A549 (cell line): ENCODE measurements around the gene DPYSL4. TPM values are rescaled to one million over a fixed set of nuclear protein-coding genes. Genes with fewer than 3 reads are reported as not detected.

ENCODE experiments used
- ATAC-seq, 2 experiments: fragments of 200-7000 bp in 1 of 2; fragments of >200 bp in 1 of 2; cut with Nextera tagmentation in 1 of 2; cut with Tn5 transposase in 1 of 2; 3 replicates each; pipeline versions ENCODE4 v1.8.0 to v1.9.1; 2018 to 2020; ENCODE audit warnings: mild to moderate bottlenecking in 1 of 2, moderate library complexity in 1 of 2
- CTCF ChIA-PET: fragments of 300-600 bp; sonication (Branson Sonifier 250); formaldehyde crosslinking; extraction: SDS; loops from one replicate; lab custom pipeline; 2021; ENCODE audit warnings: antibody characterized with exemption, inconsistent platforms; lab: Yijun Ruan, JAX
- POLR2A ChIA-PET: fragments of 350-600 bp; formaldehyde crosslinking; extraction: SDS; loops from one replicate; lab custom pipeline; 2021; ENCODE audit warnings: antibody characterized with exemption, inconsistent platforms; lab: Yijun Ruan, JAX
- DNase-seq, 2 experiments: peaks; one replicate each; pipeline versions ENCODE4 v3.0.0 to v3.0.0-alpha.2; 2011 to 2016; ENCODE audit warnings: low read depth in 1 of 2, low spot score in 1 of 2
- FAIRE-seq: peaks from 2 replicates; lab custom pipeline; 2011; peaks lifted over from hg19 to GRCh38; lab: Jason Lieb, UNC
- H3K27ac ChIP-seq, 2 experiments: fragments of >200 bp; sonication (Bioruptor Twin); formaldehyde crosslinking; 3 replicates each; pipeline ENCODE4 v1.5.1; 2016 to 2017
- H3K4me1 ChIP-seq: fragments of >200 bp; sonication (Bioruptor Twin); formaldehyde crosslinking; 3 replicates; pipeline ENCODE4 v1.6.1; 2016
- H3K4me2 ChIP-seq: fragments of >200 bp; sonication (Bioruptor Twin); formaldehyde crosslinking; 3 replicates; pipeline ENCODE4 v1.6.1; 2016
- H3K4me3 ChIP-seq: fragments of >200 bp; sonication (Bioruptor Twin); formaldehyde crosslinking; 3 replicates; pipeline ENCODE4 v1.5.1; 2016
- H3K9me3 ChIP-seq: fragments of >200 bp; sonication (Bioruptor Twin); formaldehyde crosslinking; 3 replicates; pipeline ENCODE4 v1.6.1; 2016
- CBX8 ChIP-seq: fragments of 200-600 bp; sonication (generic); IDR thresholded peaks from 2 replicates; pipeline ENCODE4 v1.6.1; 2016
- CHD2 ChIP-seq: fragments of 150-350 bp; IDR thresholded peaks from 2 replicates; pipeline ENCODE4 v1.6.1; 2014; ENCODE audit warnings: low read length; ENCODE audit not compliant: partially characterized antibody
- FOXS1 ChIP-seq: fragments of 250-450 bp; sonication (Bioruptor Pico); IDR thresholded peaks from 2 replicates; pipeline ENCODE4 v1.5.0; 2020; ENCODE audit warnings: mild to moderate bottlenecking, moderate library complexity
- GATA3 ChIP-seq: IDR thresholded peaks from 2 replicates; pipeline ENCODE4 v1.6.1; 2012; ENCODE audit warnings: borderline replicate concordance
- HOXA7 ChIP-seq: fragments of 250-450 bp; sonication (Bioruptor Pico); IDR thresholded peaks from 2 replicates; pipeline ENCODE4 v1.5.0; 2020; ENCODE audit warnings: mild to moderate bottlenecking, moderate library complexity
- JUN ChIP-seq, 2 experiments: fragments of >200 bp; sonication (Bioruptor Twin); formaldehyde crosslinking; IDR thresholded peaks; 2 replicates in 1 of 2; 3 replicates in 1 of 2; pipeline ENCODE4 v1.6.1; 2016 to 2017
- JUNB ChIP-seq: fragments of >200 bp; sonication (Bioruptor Twin); formaldehyde crosslinking; IDR thresholded peaks from 2 replicates; pipeline ENCODE4 v1.6.1; 2016
- KDM1A ChIP-seq: fragments of 200-600 bp; sonication (generic); IDR thresholded peaks from 2 replicates; pipeline ENCODE4 v1.6.1; 2016; ENCODE audit warnings: low read depth, mild to moderate bottlenecking
- POLR2A ChIP-seq: IDR thresholded peaks from 2 replicates; pipeline ENCODE4 v1.6.1; 2012; ENCODE audit warnings: mild to moderate bottlenecking, low read length
- RAD21 ChIP-seq, 2 experiments: fragments of >200 bp in 1 of 2; sonication (Bioruptor Twin) in 1 of 2; formaldehyde crosslinking in 1 of 2; IDR thresholded peaks in 1 of 2; conservative IDR thresholded peaks in 1 of 2; 2 replicates in 1 of 2; 3 replicates in 1 of 2; pipeline ENCODE4 v1.6.1; 2012 to 2018; ENCODE audit warnings: inconsistent platforms in 1 of 2
- RNF2 ChIP-seq: fragments of 200-600 bp; sonication (generic); IDR thresholded peaks from 2 replicates; pipeline ENCODE4 v1.6.1; 2016; ENCODE audit warnings: low read depth, mild to moderate bottlenecking, antibody characterized with exemption, moderate library complexity, borderline replicate concordance
- SMC3 ChIP-seq: fragments of >200 bp; sonication (Bioruptor Twin); formaldehyde crosslinking; IDR thresholded peaks from 3 replicates; pipeline ENCODE4 v1.6.1; 2018; ENCODE audit warnings: inconsistent platforms
- SREBF2 ChIP-seq: fragments of 450-650 bp; IDR thresholded peaks from 2 replicates; pipeline ENCODE4 v1.6.1; 2014; ENCODE audit warnings: mild to moderate bottlenecking, moderate library complexity
- TFCP2L1 ChIP-seq: fragments of 250-450 bp; sonication (Bioruptor Pico); IDR thresholded peaks from 2 replicates; pipeline ENCODE4 v1.5.0; 2021; ENCODE audit warnings: mild to moderate bottlenecking
- WGBS: methylation state at CpG from one replicate; pipeline ENCODE4 v1.1.6; 2017; ENCODE audit errors: missing lambda C conversion rate; 5-methylcytosine and 5-hydroxymethylcytosine counted together
- polyA plus RNA-seq, 4 experiments: library from polyadenylated mRNA; depleted of rRNA in 3 of 4; stranded (reverse); fragments of >200 nt; fragmentation: RNase III in 1 of 4; extraction: RNeasy Plus Mini Kit Qiagen cat#74134 plus additional on column Dnase treatment in 1 of 4; gene quantifications; 2 replicates in 3 of 4; 3 replicates in 1 of 4; pipeline ENCODE4 v1.2.3, GENCODE V29; 2011 to 2017
- TF ChIP-seq, protein P1 (sequence below): fragments of >200 bp; sonication (Bioruptor Twin); formaldehyde crosslinking; IDR thresholded peaks from 3 replicates; pipeline ENCODE4 v1.6.1; 2016
- TF ChIP-seq, protein P2 (sequence below): fragments of 200-600 bp; sonication (generic); IDR thresholded peaks from 2 replicates; pipeline ENCODE4 v1.6.1; 2016; ENCODE audit warnings: antibody characterized with exemption, mild to moderate bottlenecking, moderate library complexity
- TF ChIP-seq, protein P3 (sequence below): fragments of 150-350 bp; IDR thresholded peaks from 2 replicates; pipeline ENCODE4 v1.6.1; 2014; ENCODE audit warnings: low read depth, mild to moderate bottlenecking, low read length
- TF ChIP-seq, protein P4 (sequence below): IDR thresholded peaks from 2 replicates; pipeline ENCODE4 v1.6.1; 2012
- TF ChIP-seq, protein P5 (sequence below): fragments of >200 bp; sonication (Bioruptor Twin); formaldehyde crosslinking; IDR thresholded peaks from 2 replicates; pipeline ENCODE4 v1.6.1; 2016
- TF ChIP-seq, protein P6 (sequence below): fragments of 450-650 bp; IDR thresholded peaks from 2 replicates; pipeline ENCODE4 v1.6.1; 2014; ENCODE audit warnings: antibody characterized with exemption

DPYSL4 gene
- polyA plus RNA-seq, 2 of the 4 experiments (the other 2 are of a cell fraction), result 2.9 to 14.1 TPM

DNA sequence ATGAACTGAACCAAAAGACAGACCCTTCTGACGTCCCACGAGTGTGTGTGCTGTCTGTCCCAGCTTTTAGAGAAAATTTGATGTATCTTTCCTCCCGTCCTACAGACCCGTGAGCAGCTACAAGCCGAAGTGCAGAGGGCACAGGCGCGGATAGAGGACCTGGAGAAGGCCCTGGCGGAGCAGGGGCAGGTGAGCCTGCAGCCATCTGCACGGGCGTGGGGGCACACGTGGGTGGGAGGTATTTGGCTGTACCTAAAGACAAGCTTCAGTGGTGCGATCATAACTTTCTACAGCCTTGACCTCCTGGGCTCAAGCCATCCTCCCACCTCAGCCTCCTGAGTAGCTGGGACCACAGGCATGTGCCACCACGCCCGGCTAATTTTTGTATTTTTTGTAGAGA lies 41.7 kb upstream of the DPYSL4 start:
- H3K4me2 ChIP-seq, result no peak overlapping the region
- no peak overlapping the region for H3K4me3 ChIP-seq
- DNase-seq, result no peak
- H3K9me3 ChIP-seq, result no peaks in the 10 kb centered on the region
- no peaks in the 10 kb centered on the region for H3K4me1 ChIP-seq
- TF ChIP-seq, protein P1, sequence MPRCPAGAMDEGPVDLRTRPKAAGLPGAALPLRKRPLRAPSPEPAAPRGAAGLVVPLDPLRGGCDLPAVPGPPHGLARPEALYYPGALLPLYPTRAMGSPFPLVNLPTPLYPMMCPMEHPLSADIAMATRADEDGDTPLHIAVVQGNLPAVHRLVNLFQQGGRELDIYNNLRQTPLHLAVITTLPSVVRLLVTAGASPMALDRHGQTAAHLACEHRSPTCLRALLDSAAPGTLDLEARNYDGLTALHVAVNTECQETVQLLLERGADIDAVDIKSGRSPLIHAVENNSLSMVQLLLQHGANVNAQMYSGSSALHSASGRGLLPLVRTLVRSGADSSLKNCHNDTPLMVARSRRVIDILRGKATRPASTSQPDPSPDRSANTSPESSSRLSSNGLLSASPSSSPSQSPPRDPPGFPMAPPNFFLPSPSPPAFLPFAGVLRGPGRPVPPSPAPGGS, result no peak
- TF ChIP-seq RNF2, result no peak
- 87% methylated on average over 14 of the region's 14 CpGs for WGBS
- no peak for FAIRE-seq
- no peak for ATAC-seq
- no peak overlapping the region for H3K27ac ChIP-seq
- CTCF ChIA-PET, result interaction anchor here (1.0 to 4.8 kb wide), 4 partner anchors 12 to 259 kb away, joined by 3 to 22 read pairs (median 4); partner anchors contain the start of gene BNIP3
- POLR2A ChIA-PET, result no interaction called here

DNA sequence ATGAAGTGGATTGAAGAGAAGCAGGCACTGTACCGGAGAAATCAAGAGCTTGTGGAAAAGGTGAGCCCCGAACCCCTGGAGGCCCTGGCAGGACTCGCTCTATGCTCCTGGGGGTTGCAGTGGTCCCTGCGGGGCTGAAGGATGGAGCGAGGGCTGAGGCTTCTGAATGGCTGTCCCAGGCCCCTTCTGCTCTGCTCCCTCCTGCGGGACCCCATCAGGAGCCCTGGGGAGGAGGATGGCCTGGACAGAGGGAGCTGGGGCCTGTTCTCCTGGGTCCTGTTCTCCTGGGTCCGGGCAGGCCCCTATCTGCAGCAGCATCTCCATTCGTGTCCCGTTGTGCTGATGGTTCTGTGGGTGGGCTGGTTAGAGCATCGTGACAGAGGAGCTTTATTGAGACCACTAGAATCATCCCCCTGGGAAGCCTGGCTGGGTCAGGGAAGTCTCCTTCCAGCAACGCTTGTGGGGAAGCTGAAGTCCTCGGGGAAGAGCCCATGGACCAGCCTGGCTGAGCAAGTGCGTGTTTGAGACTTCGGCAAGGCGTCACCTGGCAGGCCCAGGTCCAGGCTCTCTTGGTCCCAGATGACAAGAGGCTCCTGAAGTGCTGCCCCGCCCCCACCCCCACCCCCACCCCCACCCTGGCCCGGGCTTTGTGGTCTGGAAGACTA lies 41.1 kb upstream of the DPYSL4 start:
- no peak overlapping the region for H3K4me2 ChIP-seq
- ChIA-PET POLR2A (no interaction called here), CTCF (interaction anchor here (1.0 to 4.8 kb wide), 4 partner anchors 11 to 260 kb away, joined by 3 to 22 read pairs (median 4); partner anchors contain the start of gene BNIP3)
- no peaks in the 10 kb centered on the region for H3K4me1 ChIP-seq
- no peaks in the 10 kb centered on the region for H3K9me3 ChIP-seq
- no peak for FAIRE-seq
- DNase-seq, result no peak
- WGBS, result 78% methylated on average over 15 of the region's 17 CpGs
- ATAC-seq, result no peak
- TF ChIP-seq, protein P2, sequence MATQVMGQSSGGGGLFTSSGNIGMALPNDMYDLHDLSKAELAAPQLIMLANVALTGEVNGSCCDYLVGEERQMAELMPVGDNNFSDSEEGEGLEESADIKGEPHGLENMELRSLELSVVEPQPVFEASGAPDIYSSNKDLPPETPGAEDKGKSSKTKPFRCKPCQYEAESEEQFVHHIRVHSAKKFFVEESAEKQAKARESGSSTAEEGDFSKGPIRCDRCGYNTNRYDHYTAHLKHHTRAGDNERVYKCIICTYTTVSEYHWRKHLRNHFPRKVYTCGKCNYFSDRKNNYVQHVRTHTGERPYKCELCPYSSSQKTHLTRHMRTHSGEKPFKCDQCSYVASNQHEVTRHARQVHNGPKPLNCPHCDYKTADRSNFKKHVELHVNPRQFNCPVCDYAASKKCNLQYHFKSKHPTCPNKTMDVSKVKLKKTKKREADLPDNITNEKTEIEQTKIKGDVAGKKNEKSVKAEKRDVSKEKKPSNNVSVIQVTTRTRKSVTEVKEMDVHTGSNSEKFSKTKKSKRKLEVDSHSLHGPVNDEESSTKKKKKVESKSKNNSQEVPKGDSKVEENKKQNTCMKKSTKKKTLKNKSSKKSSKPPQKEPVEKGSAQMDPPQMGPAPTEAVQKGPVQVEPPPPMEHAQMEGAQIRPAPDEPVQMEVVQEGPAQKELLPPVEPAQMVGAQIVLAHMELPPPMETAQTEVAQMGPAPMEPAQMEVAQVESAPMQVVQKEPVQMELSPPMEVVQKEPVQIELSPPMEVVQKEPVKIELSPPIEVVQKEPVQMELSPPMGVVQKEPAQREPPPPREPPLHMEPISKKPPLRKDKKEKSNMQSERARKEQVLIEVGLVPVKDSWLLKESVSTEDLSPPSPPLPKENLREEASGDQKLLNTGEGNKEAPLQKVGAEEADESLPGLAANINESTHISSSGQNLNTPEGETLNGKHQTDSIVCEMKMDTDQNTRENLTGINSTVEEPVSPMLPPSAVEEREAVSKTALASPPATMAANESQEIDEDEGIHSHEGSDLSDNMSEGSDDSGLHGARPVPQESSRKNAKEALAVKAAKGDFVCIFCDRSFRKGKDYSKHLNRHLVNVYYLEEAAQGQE, result no peak
- no peak for TF ChIP-seq JUNB
- no peak for TF ChIP-seq GATA3
- TF ChIP-seq CHD2, result no peak
- TF ChIP-seq, protein P3, sequence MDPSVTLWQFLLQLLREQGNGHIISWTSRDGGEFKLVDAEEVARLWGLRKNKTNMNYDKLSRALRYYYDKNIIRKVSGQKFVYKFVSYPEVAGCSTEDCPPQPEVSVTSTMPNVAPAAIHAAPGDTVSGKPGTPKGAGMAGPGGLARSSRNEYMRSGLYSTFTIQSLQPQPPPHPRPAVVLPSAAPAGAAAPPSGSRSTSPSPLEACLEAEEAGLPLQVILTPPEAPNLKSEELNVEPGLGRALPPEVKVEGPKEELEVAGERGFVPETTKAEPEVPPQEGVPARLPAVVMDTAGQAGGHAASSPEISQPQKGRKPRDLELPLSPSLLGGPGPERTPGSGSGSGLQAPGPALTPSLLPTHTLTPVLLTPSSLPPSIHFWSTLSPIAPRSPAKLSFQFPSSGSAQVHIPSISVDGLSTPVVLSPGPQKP, result no peak
- no peak for TF ChIP-seq SMC3
- TF ChIP-seq TFCP2L1 (CRISPR knock-in tag), result no peak
- TF ChIP-seq, protein P4, sequence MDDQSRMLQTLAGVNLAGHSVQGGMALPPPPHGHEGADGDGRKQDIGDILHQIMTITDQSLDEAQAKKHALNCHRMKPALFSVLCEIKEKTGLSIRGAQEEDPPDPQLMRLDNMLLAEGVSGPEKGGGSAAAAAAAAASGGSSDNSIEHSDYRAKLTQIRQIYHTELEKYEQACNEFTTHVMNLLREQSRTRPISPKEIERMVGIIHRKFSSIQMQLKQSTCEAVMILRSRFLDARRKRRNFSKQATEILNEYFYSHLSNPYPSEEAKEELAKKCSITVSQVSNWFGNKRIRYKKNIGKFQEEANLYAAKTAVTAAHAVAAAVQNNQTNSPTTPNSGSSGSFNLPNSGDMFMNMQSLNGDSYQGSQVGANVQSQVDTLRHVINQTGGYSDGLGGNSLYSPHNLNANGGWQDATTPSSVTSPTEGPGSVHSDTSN, result no peak
- no peak for TF ChIP-seq SREBF2
- no peak for TF ChIP-seq HOXA7 (CRISPR knock-in tag)
- TF ChIP-seq CBX8, result no peak
- TF ChIP-seq, protein P5, sequence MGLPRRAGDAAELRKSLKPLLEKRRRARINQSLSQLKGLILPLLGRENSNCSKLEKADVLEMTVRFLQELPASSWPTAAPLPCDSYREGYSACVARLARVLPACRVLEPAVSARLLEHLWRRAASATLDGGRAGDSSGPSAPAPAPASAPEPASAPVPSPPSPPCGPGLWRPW, result no peak
- TF ChIP-seq POLR2A, result no peak
- no peak for TF ChIP-seq JUN (IDR thresholded peaks at IDR 0.05)
- TF ChIP-seq RAD21 (conservative IDR thresholded peaks at IDR 0.05 in 1 of 2, IDR thresholded peaks at IDR 0.05 in 1 of 2), result no peak
- no peak for TF ChIP-seq KDM1A
- TF ChIP-seq, protein P1, result no peak
- no peak for TF ChIP-seq FOXS1 (CRISPR knock-in tag)
- TF ChIP-seq, protein P6, sequence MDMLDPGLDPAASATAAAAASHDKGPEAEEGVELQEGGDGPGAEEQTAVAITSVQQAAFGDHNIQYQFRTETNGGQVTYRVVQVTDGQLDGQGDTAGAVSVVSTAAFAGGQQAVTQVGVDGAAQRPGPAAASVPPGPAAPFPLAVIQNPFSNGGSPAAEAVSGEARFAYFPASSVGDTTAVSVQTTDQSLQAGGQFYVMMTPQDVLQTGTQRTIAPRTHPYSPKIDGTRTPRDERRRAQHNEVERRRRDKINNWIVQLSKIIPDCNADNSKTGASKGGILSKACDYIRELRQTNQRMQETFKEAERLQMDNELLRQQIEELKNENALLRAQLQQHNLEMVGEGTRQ, result no peak
- no peak overlapping the region for H3K4me3 ChIP-seq
- no peak overlapping the region for H3K27ac ChIP-seq
